ENCODE measurements around the gene ULK4. TPM values are rescaled to one million over a fixed set of nuclear protein-coding genes. Genes with fewer than 3 reads are reported as not detected.

The ULK4 gene
- total and polyA plus RNA-seq, 2 of the 8 experiments (the other 6 are each of a cell fraction or from before 2014, with no cell fraction given): 3.0 to 10.8 TPM

- Histone ChIP-seq H4K20me1 (replicated peaks in 1 of 2; ENCODE audit: control insufficient read depth in 1 of 2, insufficient read depth in 2 of 2, low read length in 2 of 2) (no peaks in the 10 kb centered on the region), H4K5ac (ENCODE audit: insufficient read length, low read depth, low read length) (no peak overlapping the region), H3K4me3 (ENCODE audit: extremely low read depth in 1 of 4, insufficient read depth in 2 of 4, low read depth in 3 of 4, low read length in 4 of 4) (no peak overlapping the region), H2AFZ (ENCODE audit: low read length) (peak overlapping the region; percentile 62; the same call in 1 of the 2 replicates), H3K27ac (ENCODE audit: low read depth, low read length) (no peak overlapping the region), H3K18ac (ENCODE audit: extremely low read depth, low read length) (no peak overlapping the region), H3K4ac (replicated peaks; ENCODE audit: insufficient read length, low read depth, low read length) (no peak overlapping the region), H2BK12ac (ENCODE audit: low read depth, low read length) (no peak overlapping the region), H3K79me2 (ENCODE audit: control insufficient read depth in 1 of 2, insufficient read depth in 2 of 2, low read length in 2 of 2) (no peaks in the 10 kb centered on the region), H3K79me1 (ENCODE audit: low read depth, low read length) (no peaks in the 10 kb centered on the region), H3K56ac (replicated peaks; ENCODE audit: insufficient read length, low read depth, low read length) (no peak overlapping the region), H3K9me3 (ENCODE audit: insufficient read depth in 2 of 2, low read depth in 1 of 2, low read length in 1 of 2) (peaks cover 7 to 10% of the 10 kb centered on the region in 2 experiments; a peak in 1 of 4 replicates), H4K91ac (replicated peaks; ENCODE audit: insufficient read length, low read length) (no peak overlapping the region), H4K8ac (ENCODE audit: extremely low read depth, insufficient read depth, low read length) (no peak overlapping the region), H2BK15ac (ENCODE audit: low read length) (no peak overlapping the region), H3K9ac (replicated peaks in 1 of 4; ENCODE audit: extremely low read depth in 1 of 4, low read depth in 3 of 4, low read length in 3 of 4) (no peak overlapping the region), H3K27me3 (replicated peaks in 1 of 4; ENCODE audit: control insufficient read depth in 3 of 4, extremely low read depth in 1 of 4, insufficient read depth in 3 of 4, low read length in 3 of 4) (no peaks in the 10 kb centered on the region), H3K23ac (ENCODE audit: insufficient read length) (no peak overlapping the region), H2BK5ac (ENCODE audit: low read depth, low read length) (no peak overlapping the region), H2BK120ac (replicated peaks; ENCODE audit: low read depth, low read length) (no peak overlapping the region), H3K4me2 (ENCODE audit: insufficient read depth in 1 of 2, low read depth in 2 of 2, low read length in 2 of 2) (no peak overlapping the region), H3K23me2 (ENCODE audit: low read depth, low read length) (no peaks in the 10 kb centered on the region), H3K14ac (ENCODE audit: insufficient read length) (no peak overlapping the region), H2BK20ac (ENCODE audit: low read length) (no peak overlapping the region), H3K36me3 (ENCODE audit: control insufficient read depth in 2 of 4, insufficient read depth in 4 of 4, low read length in 3 of 4) (no peaks in the 10 kb centered on the region), H2AK5ac (ENCODE audit: low read depth, low read length) (no peak overlapping the region), H3K4me1 (replicated peaks in 1 of 4; ENCODE audit: control insufficient read depth in 3 of 4, insufficient read depth in 4 of 4, low read length in 3 of 4) (no peaks in the 10 kb centered on the region)
- FAIRE-seq: no peak
- TF ChIP-seq NANOG (IDR thresholded peaks at IDR 0.05; ENCODE audit: insufficient read depth, low read depth, low read length, poor library complexity, severe bottlenecking) (no peak), SIX5 (IDR thresholded peaks at IDR 0.05; ENCODE audit: low read depth, low read length) (no peak), HDAC2 (IDR thresholded peaks at IDR 0.05; ENCODE audit: borderline replicate concordance in 1 of 2, low read depth in 2 of 2, low read length in 2 of 2) (no peak), SRF (IDR thresholded peaks at IDR 0.05; ENCODE audit: low read depth, low read length) (no peak), PHF8 (conservative IDR thresholded peaks at IDR 0.05; ENCODE audit: low read depth, low read length) (no peak), GABPA (IDR thresholded peaks at IDR 0.05; ENCODE audit: borderline replicate concordance, insufficient read depth, low read length) (no peak), CREB1 (IDR thresholded peaks at IDR 0.05) (no peak)
- no peak for DNase-seq (ENCODE audit: low read depth in 1 of 2, low spot score in 2 of 2)
- WGBS, 2 experiments (ENCODE audit: extremely low coverage in 1 of 2, insufficient coverage in 1 of 2, insufficient read length in 1 of 2, insufficient replicate concordance in 2 of 2, low coverage in 1 of 2, low lambda C conversion rate in 2 of 2, missing lambda C conversion rate in 1 of 2): 77 to 100% methylated on average over 1 to 5 of the region's 5 CpGs
- CTCF ChIA-PET (ENCODE audit: partially characterized antibody): no interaction called here
- POLR2A ChIA-PET (ENCODE audit: partially characterized antibody): no interaction called here
Measured at GRCh38 chr3:41987627-41988026, 25.7 kb upstream of the ULK4 start.

Data from H1 (cell line).